DLD1 (cell line): ENCODE measurements around the gene GDE1.

ENCODE experiments used
- in situ Hi-C: cut with HindIII; loops from 2 replicates; pipeline ENCODE4 v1.10.0; 2017; ENCODE audit warnings: low sequenced_read_pairs

Gene GDE1

DNA sequence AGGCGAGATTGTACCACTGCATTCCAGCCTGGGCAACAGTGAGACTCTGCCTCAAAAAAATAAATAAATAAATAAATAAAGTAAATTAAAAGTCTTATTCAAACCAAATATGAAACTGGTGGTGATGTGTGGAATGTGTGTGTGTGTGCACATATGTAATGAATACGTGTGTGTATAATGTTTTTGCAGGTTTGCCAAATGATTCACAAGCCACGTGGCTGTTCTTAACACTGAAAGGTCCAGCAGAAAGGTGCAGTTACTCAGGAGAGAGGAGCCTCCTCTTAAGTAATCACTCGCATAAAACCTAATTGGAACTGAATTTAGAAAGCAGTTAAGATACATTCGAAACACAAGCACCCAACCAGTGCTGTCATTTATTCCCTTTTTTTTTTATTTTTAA, 22.9 kb downstream of the GDE1 start:
- in situ Hi-C loops, result no loop called here

GRCh38 chr16:19497176-19497575, 24.7 kb downstream of the GDE1 start:
- in situ Hi-C loops, result no loop called here

DNA sequence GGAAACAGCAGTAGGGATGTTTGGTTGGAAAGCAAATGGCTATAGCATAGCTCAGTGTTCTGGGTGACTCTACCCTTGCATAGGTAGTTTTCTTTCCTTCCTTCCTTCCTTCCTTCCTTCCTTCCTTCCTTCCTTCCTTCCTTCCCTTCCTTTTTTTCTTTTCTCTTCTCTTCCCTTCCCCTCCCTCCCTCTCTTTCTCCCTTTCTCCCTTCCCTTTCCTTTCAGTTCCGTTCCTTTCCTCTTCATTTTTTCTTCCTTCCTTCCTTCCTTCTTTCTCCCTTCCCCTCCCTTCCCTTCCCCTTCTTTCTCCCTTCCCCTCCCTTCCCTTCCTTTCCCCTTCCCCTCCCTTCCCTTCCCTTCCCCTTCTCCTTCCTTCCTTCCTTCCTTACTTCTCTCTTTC, 31.3 kb downstream of the GDE1 start:
- in situ Hi-C loops, result no loop called here

- in situ Hi-C loops, result no loop called here
Measured at GRCh38 chr16:19488213-19488640, 33.7 kb downstream of the GDE1 start.

GRCh38 chr16:19486750-19487325, 35.1 kb downstream of the GDE1 start:
- in situ Hi-C loops, result no loop called here

GRCh38 chr16:19486051-19486450, 35.8 kb downstream of the GDE1 start:
- in situ Hi-C loops, result no loop called here

DNA sequence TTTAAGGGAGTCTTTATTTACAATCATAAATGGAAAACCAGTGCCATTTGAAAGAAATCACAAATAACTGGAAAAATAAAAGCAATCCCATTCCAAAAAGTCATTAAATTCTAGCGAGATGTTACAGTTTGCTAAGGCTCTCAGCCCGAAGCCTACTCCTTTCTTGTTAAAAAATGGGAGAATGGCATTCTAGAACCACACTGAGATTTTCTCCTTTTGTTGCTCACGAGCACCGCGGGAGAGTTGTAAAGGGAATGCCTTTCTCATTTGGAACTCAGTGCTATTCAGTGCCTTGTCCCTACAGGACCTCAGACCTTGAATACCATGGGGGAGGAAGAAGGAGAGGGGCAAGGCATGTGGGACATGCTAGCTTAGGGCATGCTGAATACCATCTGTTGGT, 36.3 kb downstream of the GDE1 start:
- in situ Hi-C loops, result no loop called here

GRCh38 chr16:19484096-19484495, 37.8 kb downstream of the GDE1 start:
- in situ Hi-C loops, result no loop called here

DNA sequence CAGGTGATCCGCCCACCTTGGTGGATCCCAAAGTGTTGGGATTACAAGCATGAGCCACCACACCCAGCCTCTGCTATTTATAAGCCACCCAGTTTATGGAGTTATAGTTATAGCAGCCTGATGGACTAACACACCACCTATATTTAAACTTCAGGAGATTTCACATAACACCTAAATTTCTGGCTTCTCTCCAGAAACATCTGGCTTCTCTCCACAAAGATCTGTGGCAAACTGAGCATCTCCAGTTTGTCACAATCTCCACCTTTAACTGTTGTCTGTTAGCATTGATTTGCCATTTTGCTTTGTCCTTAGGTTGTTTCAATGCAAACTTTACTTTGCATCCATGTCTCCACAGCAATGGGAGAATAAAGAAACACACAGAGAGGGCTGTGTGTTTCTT, 39.6 kb downstream of the GDE1 start:
- in situ Hi-C loops, result no loop called here

DNA sequence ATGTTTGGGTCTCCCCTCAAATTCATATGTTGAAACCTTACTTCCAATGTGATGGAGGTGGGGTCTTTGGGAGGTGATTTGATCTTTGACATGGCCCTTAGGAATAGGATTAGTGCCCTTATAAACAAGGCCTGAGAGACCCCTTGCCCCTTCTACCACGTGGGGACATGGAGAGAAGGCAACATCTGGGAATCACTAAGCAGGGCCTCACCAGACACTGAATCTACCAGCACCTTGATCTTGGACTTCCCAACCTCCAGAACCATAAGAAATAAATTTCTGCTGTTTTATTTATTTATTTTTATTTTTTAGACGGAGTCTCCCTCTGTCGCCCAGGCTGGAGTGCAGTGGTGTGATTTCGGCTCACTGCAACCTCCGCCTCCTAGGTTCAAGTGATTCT, 40.1 kb downstream of the GDE1 start:
- in situ Hi-C loops, result no loop called here

GRCh38 chr16:19481296-19481695, 40.6 kb downstream of the GDE1 start:
- in situ Hi-C loops, result no loop called here

DNA sequence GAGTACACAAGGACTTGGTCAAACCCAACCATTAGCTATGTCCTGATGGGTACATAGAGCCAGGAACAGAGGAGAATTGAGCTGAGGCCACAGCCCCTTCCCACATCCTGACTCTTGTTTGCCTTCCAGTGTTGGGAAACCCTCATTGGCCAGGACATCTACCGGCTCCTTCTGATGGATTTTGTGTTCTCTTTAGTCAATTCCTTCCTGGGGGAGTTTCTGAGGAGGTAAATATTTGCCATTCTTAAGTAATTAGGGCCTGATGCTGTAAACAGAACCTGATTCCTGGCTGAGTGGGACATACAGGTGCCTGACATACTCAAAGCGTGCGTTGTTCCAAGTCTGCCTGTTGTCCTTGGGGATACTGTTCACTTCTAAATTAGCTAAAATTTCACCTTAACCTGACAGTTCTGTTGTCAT, 42.6 kb downstream of the GDE1 start:
- in situ Hi-C loops, result no loop called here

DNA sequence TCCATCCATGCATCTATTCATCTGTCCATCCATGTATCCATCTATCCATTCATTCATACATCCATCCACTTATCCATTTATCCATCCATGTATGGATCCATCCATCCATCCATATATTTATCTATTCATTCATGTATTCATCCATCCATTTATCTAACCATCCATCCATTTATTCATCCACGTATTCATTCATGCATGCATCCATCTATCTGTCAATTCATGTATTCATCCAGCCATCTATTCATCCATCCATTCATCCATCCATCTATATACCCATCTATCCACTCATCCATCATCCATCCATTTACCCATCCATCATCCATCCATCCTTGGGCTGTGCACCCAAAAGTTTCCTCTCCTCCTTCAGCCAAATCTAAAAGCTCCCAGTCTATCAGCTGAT, 43.4 kb downstream of the GDE1 start:
- in situ Hi-C loops, result no loop called here

- in situ Hi-C loops, result no loop called here
Measured at GRCh38 chr16:19474617-19475016, 47.3 kb downstream of the GDE1 start.

DNA sequence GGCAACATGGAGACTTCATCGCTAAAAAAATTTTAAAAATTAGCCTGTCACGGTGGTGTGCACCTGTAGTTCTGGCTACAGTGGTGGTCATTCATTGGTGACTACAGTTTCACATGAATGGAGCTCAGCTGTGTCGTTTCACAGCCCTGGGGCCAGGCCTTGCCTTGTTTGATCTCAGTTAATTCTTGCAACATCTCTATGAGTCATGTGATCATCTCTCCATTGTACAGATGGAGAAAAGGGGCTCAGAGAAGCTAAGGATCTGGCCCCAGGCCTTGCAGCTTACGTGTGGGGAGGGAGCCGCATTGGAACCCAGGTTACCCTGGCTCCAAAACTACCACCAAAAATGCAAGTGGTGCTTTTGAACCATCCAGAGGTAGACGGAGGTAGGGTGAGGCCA, 49.4 kb downstream of the GDE1 start:
- in situ Hi-C loops, result no loop called here

DNA sequence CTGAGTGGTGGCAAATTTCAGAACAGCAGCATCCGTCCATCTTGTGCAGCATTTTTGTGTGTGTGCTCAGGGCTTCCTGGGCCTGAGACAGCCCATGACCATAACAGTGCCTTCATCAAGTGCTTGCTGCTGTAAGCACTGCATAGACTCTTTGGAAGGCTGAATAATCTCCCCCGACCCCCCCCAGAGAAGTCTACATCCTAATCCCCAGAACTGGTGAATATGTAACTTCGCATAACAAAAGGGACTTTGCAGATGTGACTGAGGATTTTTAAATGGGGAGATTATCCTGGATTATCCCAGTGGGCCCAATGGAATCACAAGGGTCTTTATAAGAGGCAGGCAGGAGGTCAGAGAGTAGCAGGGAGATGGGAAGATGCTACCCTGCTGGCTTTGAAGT, 53.6 kb downstream of the GDE1 start:
- in situ Hi-C loops, result no loop called here

DNA sequence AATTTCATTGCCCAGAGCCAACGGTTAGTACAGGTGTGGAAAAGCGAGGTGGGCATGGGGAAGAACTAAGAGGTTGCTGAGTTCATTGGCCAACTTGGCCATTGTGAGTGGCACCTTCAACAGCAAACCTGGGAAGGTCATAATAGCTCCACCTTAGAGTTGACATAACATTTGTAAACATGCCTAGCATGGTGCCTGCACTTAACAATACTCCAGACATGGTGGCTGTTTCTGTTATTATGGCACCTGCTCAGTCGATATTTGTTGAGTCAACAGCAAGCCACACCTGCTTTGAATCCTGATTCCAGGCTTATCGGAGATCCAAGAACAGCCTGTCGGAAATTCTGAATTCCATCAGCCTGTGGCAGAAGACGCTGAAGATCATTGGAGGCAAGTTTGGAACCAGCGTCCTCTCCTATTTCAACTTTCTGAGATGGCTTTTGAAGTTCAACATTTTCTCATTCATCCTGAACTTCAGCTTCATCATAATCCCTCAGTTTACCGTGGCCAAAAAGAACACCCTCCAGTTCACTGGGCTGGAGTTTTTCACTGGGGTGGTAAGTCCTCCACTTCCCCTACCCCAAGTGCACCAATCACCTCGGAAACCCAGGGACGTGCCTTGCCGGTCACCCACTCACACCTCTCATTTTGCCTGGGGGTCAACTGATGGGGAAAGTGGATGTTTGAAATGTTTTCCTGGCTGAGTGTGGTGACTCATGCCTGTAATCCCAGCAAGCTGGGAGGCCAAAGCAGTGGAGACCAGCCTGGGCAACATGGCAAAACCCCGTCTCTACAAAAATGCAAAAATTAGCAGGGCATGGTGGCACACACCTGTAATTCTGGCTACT, 58.2 kb downstream of the GDE1 start:
- in situ Hi-C loops, result no loop called here

GRCh38 chr16:19460397-19460796, 61.5 kb downstream of the GDE1 start:
- in situ Hi-C loops, result no loop called here

GRCh38 chr16:19458722-19459379, 63.0 kb downstream of the GDE1 start:
- in situ Hi-C loops, result no loop called here
